HG02571 (cell line): ENCODE measurements around the gene REXO1.

ENCODE experiments used
- ATAC-seq: cut with Tn5 transposase; IDR thresholded peaks from one replicate; pipeline ENCODE4 v1.9.1; 2021; ENCODE audit warnings: mild to moderate bottlenecking, moderate library complexity; ENCODE audit not compliant: unreplicated experiment

Gene REXO1

GRCh38 chr19:1836458-1837221 lies 11.6 kb downstream of the REXO1 start:
- no peak for ATAC-seq

GRCh38 chr19:1833540-1833939 lies 14.7 kb downstream of the REXO1 start:
- ATAC-seq = no peak

GRCh38 chr19:1832046-1832663 lies 16.1 kb downstream of the REXO1 start:
- ATAC-seq = no peak

GRCh38 chr19:1830978-1831377 lies 17.3 kb downstream of the REXO1 start:
- ATAC-seq = no peak

GRCh38 chr19:1830568-1830967 lies 17.7 kb downstream of the REXO1 start:
- no peak for ATAC-seq

- no peak for ATAC-seq
Observed at GRCh38 chr19:1829958-1830357, 18.3 kb downstream of the REXO1 start.

GRCh38 chr19:1828279-1829238 lies 19.7 kb downstream of the REXO1 start:
- ATAC-seq = no peak

- no peak for ATAC-seq
Observed at GRCh38 chr19:1827566-1828278, 20.6 kb downstream of the REXO1 start.

GRCh38 chr19:1826557-1827521 lies 21.4 kb downstream of the REXO1 start:
- no peak for ATAC-seq

GRCh38 chr19:1825909-1826556 lies 22.2 kb downstream of the REXO1 start:
- ATAC-seq = no peak

- no peak for ATAC-seq
Observed at GRCh38 chr19:1824252-1824622, 24.0 kb downstream of the REXO1 start.

GRCh38 chr19:1823539-1824251 lies 24.6 kb downstream of the REXO1 start:
- no peak for ATAC-seq

GRCh38 chr19:1823020-1823419 lies 25.3 kb downstream of the REXO1 start:
- no peak for ATAC-seq

- ATAC-seq = no peak
Observed at GRCh38 chr19:1822210-1822609, 26.1 kb downstream of the REXO1 start.

GRCh38 chr19:1819341-1820255 lies 28.7 kb downstream of the REXO1 start:
- ATAC-seq = no peak

- ATAC-seq = no peak
Observed at GRCh38 chr19:1818549-1819195, 29.6 kb downstream of the REXO1 start.

GRCh38 chr19:1817553-1818179 lies 30.6 kb downstream of the REXO1 start:
- no peak for ATAC-seq
